SIG-M5 treated with dmso at 0.1 percent for 504 hours (cell line): ENCODE data around the gene TNFAIP8L1.

ENCODE experiments used
- DNase-seq: peaks from one replicate; lab custom pipeline; 2025; ENCODE audit not compliant: unreplicated experiment; lab: John Stamatoyannopoulos, UW

Gene TNFAIP8L1

DNA sequence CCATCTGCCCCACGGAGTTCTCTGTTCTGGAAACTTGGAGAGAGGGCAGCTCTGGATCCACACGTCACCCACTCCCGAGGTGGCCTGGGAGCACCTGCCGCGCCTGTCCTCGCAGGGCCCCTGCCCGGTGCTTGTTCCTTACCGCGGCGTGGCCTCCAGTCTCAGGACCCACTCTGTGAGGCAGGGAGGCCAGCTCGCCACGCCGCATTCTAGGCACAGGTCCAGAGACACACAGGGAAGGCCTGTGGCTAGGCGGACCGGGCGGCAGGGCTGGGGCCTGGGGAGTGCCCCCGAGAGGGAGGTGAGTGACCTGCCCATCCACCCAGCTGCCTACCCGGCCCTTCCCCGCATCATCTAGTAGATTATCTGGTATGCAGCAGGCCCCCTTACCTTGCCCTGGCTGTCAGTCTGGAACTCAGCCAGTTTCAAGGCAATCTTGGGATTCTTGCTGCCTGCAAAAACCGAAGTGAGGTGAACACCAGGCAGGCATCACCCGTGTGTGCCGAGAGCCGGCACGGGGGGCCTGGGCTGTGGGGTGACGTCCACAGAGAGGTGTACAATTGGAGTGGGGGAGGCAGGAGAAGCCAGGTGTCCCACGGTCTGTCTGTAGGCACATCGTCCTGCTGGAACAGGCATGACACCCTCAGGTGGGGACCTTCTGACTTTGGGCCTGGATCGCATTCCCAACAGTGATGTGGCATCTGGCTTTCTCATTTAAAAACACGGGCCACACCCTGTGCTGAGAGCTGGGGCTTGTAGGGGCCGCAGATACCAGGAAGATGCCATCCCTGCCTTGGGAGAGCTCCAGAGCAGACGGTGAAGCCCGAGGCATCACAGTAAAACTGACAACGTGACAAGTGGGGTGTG lies 60.7 kb downstream of the TNFAIP8L1 start:
- DNase-seq, result no peak

DNA sequence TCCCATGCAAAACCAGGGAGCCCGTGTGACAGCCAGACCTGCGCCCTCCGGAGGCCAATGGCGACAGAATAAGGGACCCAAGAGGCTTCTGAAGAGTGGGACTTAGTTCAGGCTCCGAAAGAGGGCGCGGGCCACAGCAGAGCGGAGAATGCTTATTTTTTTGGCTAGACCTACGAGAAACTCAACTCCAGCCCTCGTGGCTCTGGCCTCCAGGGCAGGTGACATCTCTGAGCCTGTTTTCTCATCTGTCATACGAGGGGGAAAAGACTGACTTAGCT lies 61.3 kb downstream of the TNFAIP8L1 start:
- DNase-seq, result no peak

DNA sequence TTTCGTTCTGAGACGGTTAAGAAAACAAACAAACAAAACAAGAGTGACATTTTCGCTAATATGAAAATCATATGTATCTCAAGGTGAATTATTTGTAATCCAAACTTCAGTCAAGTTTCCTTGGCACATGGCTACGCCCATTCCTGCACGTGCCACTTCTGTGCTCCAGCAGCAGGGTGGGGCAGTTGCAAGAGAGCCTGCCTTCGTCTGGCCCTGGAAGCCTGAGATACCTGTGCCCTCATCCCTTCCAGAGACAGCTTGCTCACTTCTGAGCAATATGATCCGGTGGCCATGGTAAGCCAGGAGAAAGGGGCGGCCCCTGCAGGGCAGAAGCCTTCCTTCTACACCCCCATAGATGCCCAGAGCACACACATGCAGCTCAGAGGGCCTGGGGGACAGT lies 62.2 kb downstream of the TNFAIP8L1 start:
- DNase-seq, result no peak

DNA sequence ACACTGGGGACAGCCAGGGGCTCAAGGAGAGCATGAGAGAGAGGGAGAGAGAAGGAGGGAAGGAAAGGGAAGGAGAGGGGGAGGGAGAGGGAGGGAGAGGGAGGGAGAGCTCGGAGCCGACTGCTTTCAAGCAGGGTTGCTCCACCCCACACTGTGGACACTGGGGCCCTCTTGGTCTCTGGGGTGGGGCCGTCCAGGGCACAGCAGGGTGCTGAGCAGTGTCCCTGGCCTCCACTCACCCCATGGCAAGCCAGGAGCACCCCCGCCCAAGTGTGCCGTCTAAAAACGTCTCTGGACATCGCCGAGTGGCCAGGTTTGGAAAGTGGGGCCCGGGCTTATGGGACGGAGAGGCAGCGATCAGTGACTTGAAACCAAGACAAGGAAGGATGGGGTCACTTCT lies 63.4 kb downstream of the TNFAIP8L1 start:
- no peak for DNase-seq

DNA sequence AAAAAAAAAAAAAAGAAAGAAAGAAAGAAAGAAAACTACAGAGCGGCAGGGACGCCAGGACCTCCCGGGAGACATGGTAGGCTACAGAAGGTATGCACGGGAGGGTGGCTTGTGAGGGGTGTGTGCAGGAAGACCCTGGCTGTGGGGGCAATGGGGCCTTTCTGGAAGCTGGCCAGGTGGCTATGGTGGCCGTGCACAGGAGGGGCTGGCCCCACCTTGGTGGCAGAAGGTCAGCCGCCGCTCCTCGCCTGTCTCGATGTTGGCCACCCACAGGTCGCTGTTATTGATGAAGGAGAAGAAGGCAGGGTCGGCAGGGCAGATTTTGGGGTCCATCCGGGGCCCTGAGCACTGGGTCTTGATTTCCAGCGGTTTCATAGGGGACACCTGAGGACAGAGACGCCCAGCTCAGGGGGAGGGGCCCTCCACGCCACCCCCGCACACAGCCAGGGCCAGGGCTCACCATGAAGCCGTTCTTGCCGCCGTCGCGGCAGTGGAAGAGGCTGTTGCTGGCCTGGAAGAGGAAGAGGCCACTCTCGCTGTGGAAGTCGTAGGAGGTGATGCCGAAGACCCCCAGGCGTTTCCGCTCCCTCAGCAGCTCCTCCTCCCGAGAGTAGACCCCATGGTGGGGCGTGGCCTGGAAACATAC lies 64.5 kb downstream of the TNFAIP8L1 start:
- DNase-seq, result no peak

DNA sequence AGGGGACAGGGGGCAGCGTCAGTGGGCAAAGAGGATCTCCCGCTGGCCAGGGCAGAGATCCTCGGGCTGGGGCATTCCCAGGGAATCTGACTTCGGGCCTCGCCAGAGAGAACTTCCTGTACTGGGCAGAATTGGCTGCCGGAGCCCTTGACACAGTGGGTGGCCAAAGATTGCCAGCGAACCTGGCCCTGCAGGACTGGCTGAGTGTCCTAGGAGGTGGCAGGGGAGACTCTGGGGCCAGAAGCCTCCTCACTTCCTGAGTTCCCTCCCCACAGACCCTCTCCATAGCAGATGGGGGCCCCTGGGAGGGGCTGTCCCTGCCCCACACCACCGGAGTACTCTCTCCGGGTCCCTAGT lies 65.0 kb downstream of the TNFAIP8L1 start:
- DNase-seq, result no peak
